Nephron progenitor cell (in vitro differentiated cells): Measurements from ENCODE around the gene DAD1.

Experiments used
- DNase-seq: peaks from one replicate; pipeline ENCODE4 v3.0.0; 2021
- H3K27ac Mint-ChIP-seq: 2 replicates; pipeline ENCODE4 v1.8.0; 2021; ENCODE audit warnings: mild to moderate bottlenecking, moderate library complexity, mixed read lengths
- H3K27me3 Mint-ChIP-seq: 2 replicates; pipeline ENCODE4 v1.8.0; 2021; ENCODE audit warnings: mild to moderate bottlenecking, low read depth, mixed read lengths; ENCODE audit not compliant: poor library complexity
- H3K36me3 Mint-ChIP-seq: 2 replicates; pipeline ENCODE4 v1.8.0; 2021; ENCODE audit warnings: low read depth, mixed read lengths
- H3K4me1 Mint-ChIP-seq: 2 replicates; pipeline ENCODE4 v1.8.0; 2021; ENCODE audit warnings: mixed read lengths
- H3K4me3 Mint-ChIP-seq: 2 replicates; pipeline ENCODE4 v1.8.0; 2021; ENCODE audit warnings: mild to moderate bottlenecking, moderate library complexity, mixed read lengths
- H3K9me3 Mint-ChIP-seq: 2 replicates; pipeline ENCODE4 v1.8.0; 2021; ENCODE audit warnings: mild to moderate bottlenecking, moderate library complexity, mixed read lengths
- TF ChIP-seq, protein P1 (sequence below): fragments of 200-600 bp; sonication (generic); IDR thresholded peaks from 2 replicates; pipeline ENCODE4 v1.5.0; 2021; ENCODE audit warnings: antibody characterized with exemption

DAD1 gene

DNA sequence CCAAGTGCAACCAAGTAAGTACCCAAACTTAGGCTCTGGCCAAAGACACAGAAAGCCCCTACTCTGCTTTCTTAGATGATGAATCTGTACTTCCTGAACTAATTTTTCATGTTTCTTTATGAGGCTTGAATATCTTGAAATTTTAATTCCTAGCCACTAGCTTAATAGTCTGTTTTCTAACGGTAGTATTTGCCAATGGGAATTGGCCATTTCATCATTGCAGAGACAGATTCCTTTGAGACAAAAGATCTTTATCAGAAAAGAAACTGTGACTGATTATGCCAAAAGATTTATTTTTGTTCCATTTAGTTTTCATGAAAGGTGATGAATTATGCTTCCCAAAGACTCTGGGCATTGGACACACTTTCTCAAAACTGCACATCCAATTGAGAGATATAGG, 48.7 kb downstream of the DAD1 start:
- Mint-ChIP-seq H3K27ac (no peak overlapping the region), H3K9me3 (no peaks in the 10 kb centered on the region), H3K4me3 (no peak overlapping the region), H3K36me3 (no peaks in the 10 kb centered on the region), H3K27me3 (peaks cover 5% of the 10 kb centered on the region), H3K4me1 (peaks cover 25% of the 10 kb centered on the region)
- no peak for DNase-seq
- TF ChIP-seq, protein P1, sequence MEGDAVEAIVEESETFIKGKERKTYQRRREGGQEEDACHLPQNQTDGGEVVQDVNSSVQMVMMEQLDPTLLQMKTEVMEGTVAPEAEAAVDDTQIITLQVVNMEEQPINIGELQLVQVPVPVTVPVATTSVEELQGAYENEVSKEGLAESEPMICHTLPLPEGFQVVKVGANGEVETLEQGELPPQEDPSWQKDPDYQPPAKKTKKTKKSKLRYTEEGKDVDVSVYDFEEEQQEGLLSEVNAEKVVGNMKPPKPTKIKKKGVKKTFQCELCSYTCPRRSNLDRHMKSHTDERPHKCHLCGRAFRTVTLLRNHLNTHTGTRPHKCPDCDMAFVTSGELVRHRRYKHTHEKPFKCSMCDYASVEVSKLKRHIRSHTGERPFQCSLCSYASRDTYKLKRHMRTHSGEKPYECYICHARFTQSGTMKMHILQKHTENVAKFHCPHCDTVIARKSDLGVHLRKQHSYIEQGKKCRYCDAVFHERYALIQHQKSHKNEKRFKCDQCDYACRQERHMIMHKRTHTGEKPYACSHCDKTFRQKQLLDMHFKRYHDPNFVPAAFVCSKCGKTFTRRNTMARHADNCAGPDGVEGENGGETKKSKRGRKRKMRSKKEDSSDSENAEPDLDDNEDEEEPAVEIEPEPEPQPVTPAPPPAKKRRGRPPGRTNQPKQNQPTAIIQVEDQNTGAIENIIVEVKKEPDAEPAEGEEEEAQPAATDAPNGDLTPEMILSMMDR: no peak

DNA sequence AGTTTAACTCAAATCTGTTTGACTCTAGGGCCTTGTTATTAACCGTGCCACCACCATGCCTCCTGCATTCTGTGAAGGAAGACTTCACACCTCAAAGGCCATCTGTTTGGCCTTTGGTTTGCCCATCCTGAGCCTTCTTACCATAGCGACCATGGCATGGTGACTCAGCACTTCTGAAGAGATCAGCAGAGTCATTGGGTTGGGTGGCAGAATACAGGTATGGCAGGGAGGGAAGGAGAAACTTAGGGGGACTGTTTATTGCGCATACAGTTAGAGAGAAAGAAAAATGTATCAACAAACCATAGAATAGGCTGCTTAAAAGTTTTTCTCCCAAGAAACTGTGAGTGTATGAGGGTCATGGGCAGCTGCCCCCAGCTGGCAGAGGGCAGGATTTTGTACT, 49.2 kb downstream of the DAD1 start:
- Mint-ChIP-seq H3K27me3 (peaks cover 5% of the 10 kb centered on the region), H3K4me3 (no peak overlapping the region), H3K36me3 (no peaks in the 10 kb centered on the region), H3K9me3 (no peaks in the 10 kb centered on the region), H3K27ac (no peak overlapping the region), H3K4me1 (peaks cover 21% of the 10 kb centered on the region)
- TF ChIP-seq, protein P1: no peak
- no peak for DNase-seq

- Mint-ChIP-seq H3K27me3 (peaks cover 5% of the 10 kb centered on the region), H3K9me3 (no peaks in the 10 kb centered on the region), H3K4me3 (no peak overlapping the region), H3K36me3 (no peaks in the 10 kb centered on the region), H3K4me1 (peaks cover 17% of the 10 kb centered on the region), H3K27ac (no peak overlapping the region)
- no peak for DNase-seq
- TF ChIP-seq, protein P1: no peak
Measured at GRCh38 chr14:22538671-22539228, 50.3 kb downstream of the DAD1 start.

- no peak overlapping the region for H3K27ac Mint-ChIP-seq
- H3K36me3 Mint-ChIP-seq: no peaks in the 10 kb centered on the region
- H3K4me1 Mint-ChIP-seq: peaks cover 27% of the 10 kb centered on the region
- TF ChIP-seq, protein P1: no peak
- H3K4me3 Mint-ChIP-seq: no peak overlapping the region
- DNase-seq: no peak
- H3K9me3 Mint-ChIP-seq: no peaks in the 10 kb centered on the region
- peaks cover 5% of the 10 kb centered on the region for H3K27me3 Mint-ChIP-seq
Measured at GRCh38 chr14:22537436-22538310, 51.4 kb downstream of the DAD1 start.

- H3K27ac Mint-ChIP-seq: no peak overlapping the region
- H3K4me3 Mint-ChIP-seq: no peak overlapping the region
- DNase-seq: no peak
- H3K4me1 Mint-ChIP-seq: peaks cover 28% of the 10 kb centered on the region
- H3K36me3 Mint-ChIP-seq: no peaks in the 10 kb centered on the region
- peaks cover 5% of the 10 kb centered on the region for H3K27me3 Mint-ChIP-seq
- TF ChIP-seq, protein P1: no peak
- no peaks in the 10 kb centered on the region for H3K9me3 Mint-ChIP-seq
Measured at GRCh38 chr14:22536853-22537338, 52.1 kb downstream of the DAD1 start.
